ENCODE data around the gene NOTCH4.
"Not testable (repeated sequence)": the region's sequence is repeated elsewhere in the genome, so short reads cannot be mapped to it uniquely, and the experiment has no call there.

Gene NOTCH4

DNA sequence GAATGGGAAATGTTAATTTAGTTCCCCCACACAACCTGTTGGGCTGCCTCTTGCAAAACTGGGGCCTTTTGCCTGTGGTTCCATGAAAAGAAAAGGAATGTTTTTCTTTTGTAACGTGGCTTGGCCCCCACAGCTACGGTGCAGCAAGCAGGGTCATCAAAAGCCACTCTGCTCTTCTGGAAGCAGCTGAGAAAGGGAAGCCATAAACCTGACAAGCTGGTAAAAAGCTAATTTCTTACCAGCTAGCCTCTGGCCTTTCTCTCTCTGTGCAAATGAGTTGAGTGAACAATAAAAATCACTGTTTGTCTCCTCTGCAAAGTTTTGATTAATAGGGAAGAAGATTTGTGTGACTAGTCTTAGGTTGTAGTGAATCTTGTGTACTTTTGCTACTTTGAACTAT lies 23.5 kb upstream of the NOTCH4 start:
- Histone ChIP-seq H3K4me1 (no peaks in the 10 kb centered on the region), H3K9ac (no peak overlapping the region), H3K27ac (no peak overlapping the region), H3K4me2 (no peak overlapping the region), H3K4me3 (no peak overlapping the region), H3K27me3 (no peaks in the 10 kb centered on the region), H4K20me1 (no peaks in the 10 kb centered on the region), H3K36me3 (no peaks in the 10 kb centered on the region), H3K9me3 (peaks cover 23% of the 10 kb centered on the region)
- no peak for TF ChIP-seq Cebpa-rat (IDR thresholded peaks at IDR 0.05)

DNA sequence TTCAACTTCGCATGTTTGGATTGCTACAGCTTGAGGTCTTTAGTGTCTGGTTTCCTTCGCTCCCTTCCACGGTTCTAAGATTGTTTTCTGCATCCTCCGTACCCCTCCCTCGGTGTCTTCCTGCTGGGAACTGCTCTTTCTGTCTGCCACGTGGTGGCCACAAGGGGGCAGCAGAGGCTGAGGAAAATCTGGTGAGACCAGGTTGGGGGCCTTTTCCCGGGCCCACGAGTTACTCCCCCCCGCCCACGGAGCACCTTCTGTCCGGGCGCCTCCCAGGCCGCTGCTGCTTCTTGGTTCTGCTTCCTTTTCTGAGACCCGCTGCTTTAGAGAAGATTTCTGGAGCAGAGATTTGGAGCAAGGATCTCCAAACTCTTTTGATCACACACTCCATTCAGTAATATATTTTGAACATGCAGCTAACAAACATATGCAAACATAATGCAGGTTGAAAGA lies 21.1 kb upstream of the NOTCH4 start:
- Histone ChIP-seq H3K27ac (no peak overlapping the region), H3K4me3 (no peak overlapping the region), H3K36me3 (no peaks in the 10 kb centered on the region), H3K9me3 (peaks cover 22% of the 10 kb centered on the region), H4K20me1 (no peaks in the 10 kb centered on the region), H3K4me2 (peak overlapping the region; percentile 48), H3K27me3 (no peaks in the 10 kb centered on the region), H3K9ac (no peak overlapping the region), H3K4me1 (no peaks in the 10 kb centered on the region)
- TF ChIP-seq Cebpa-rat (IDR thresholded peaks at IDR 0.05), result no peak

DNA sequence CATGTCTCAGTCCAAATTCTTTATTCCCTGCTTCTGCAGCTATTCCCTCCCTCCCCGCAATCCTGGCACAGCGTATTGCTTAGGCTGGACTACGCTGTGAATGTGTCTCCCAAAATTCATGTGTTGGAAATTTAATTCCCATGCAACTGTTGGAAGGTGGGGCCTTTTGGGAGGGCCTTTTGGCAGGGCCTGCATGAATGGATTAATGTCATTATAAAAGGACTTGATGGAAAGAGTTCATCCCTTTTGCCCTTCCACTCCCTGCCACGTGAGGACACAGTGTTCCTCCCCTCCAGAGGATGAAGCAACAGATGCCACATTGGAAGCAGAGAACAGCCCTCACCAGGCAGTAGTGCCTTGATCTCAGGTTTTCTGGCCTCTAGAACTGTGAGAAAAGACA lies 20.4 kb upstream of the NOTCH4 start:
- Histone ChIP-seq H3K4me1 (no peaks in the 10 kb centered on the region), H3K4me3 (no peak overlapping the region), H3K27ac (no peak overlapping the region), H3K9me3 (peaks cover 15% of the 10 kb centered on the region), H3K27me3 (no peaks in the 10 kb centered on the region), H3K36me3 (no peaks in the 10 kb centered on the region), H3K4me2 (no peak overlapping the region), H4K20me1 (no peaks in the 10 kb centered on the region), H3K9ac (no peak overlapping the region)
- TF ChIP-seq Cebpa-rat (IDR thresholded peaks at IDR 0.05), result no peak

DNA sequence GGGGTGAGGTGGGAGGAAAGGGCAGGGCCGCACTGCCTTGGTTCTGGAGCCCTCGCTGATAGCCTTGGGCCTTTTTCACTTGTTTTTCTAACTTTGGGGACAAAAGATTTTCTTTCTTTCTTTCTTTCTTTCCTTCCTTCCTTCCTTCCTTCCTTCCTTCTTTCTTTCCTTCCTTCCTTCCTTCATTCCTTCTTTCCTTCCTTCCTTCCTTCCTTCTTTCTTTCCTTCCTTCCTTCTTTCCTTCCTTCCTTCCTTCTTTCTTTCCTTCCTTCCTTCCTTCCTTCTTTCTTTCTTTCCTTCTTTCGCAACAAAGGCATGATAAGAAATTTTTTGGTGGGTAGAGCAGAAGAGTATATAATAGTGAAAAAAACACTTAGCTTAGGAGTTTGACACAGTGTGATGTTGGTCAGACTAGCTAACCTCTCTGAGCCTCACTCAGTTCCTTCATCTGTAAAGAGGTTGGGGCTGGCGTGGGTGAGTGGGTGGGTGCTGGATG lies 18.5 kb upstream of the NOTCH4 start:
- not testable (repeated sequence) for H4K20me1 ChIP-seq, H3K4me3 ChIP-seq, H3K9ac ChIP-seq, H3K9me3 ChIP-seq, H3K27me3 ChIP-seq, H3K4me2 ChIP-seq, H3K36me3 ChIP-seq, H3K4me1 ChIP-seq, H3K27ac ChIP-seq

DNA sequence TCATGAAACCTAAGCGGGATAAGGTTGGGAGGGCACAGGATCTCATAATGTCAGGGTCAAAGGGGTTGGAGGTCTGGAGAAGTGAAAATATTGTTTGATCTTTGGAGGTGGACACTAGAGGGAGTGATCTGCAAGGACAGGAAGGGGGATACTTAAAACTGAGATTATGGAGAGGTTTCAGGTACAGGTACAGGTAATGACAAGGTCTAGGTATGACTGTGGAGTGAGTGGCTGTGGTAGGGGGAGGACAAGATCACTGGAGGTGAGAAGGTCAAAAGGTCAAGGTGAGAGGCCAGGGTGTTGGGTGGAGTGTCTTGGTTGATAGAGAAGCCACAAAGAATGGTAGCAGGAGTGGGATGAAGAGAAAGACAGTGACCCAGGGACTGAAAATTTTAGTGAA lies 16.8 kb upstream of the NOTCH4 start:
- H3K4me2 ChIP-seq, result no peak overlapping the region

DNA sequence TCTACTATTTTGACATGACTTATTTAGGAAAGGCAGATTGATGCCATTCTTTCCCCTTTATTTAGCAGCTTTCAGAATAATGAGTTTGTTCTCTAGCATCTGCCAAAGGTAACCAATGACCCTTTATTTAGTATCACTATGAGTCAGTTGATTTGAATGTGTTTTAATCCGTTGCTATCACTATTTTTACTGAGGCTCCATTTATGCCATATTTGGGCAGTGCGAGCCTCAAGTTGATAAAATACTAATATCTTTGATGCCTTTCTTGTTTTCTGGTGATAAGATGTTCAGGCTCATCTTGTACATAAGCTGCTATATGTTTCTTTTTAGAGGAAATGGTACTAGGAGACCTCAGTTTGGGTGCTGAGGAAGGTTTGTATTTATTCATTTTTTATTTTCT lies 15.6 kb upstream of the NOTCH4 start:
- no peaks in the 10 kb centered on the region for H3K9me3 ChIP-seq
- H3K36me3 ChIP-seq, result no peaks in the 10 kb centered on the region
- H3K4me1 ChIP-seq, result no peaks in the 10 kb centered on the region
- no peaks in the 10 kb centered on the region for H4K20me1 ChIP-seq
- H3K27me3 ChIP-seq, result no peaks in the 10 kb centered on the region
- no peak overlapping the region for H3K4me2 ChIP-seq
- H3K4me3 ChIP-seq, result no peak overlapping the region
- TF ChIP-seq Cebpa-rat (IDR thresholded peaks at IDR 0.05), result no peak
- no peak overlapping the region for H3K9ac ChIP-seq
- no peak overlapping the region for H3K27ac ChIP-seq

More for the DNA sequence above, 16.8 kb upstream of the NOTCH4 start:
- H3K27me3 ChIP-seq, result no peaks in the 10 kb centered on the region
- H3K27ac ChIP-seq, result no peak overlapping the region
- no peak overlapping the region for H3K9ac ChIP-seq
- no peak overlapping the region for H3K4me3 ChIP-seq
- no peaks in the 10 kb centered on the region for H3K9me3 ChIP-seq
- no peaks in the 10 kb centered on the region for H3K36me3 ChIP-seq
- no peaks in the 10 kb centered on the region for H4K20me1 ChIP-seq
- H3K4me1 ChIP-seq, result no peaks in the 10 kb centered on the region
- no peak for TF ChIP-seq Cebpa-rat (IDR thresholded peaks at IDR 0.05)

DNA sequence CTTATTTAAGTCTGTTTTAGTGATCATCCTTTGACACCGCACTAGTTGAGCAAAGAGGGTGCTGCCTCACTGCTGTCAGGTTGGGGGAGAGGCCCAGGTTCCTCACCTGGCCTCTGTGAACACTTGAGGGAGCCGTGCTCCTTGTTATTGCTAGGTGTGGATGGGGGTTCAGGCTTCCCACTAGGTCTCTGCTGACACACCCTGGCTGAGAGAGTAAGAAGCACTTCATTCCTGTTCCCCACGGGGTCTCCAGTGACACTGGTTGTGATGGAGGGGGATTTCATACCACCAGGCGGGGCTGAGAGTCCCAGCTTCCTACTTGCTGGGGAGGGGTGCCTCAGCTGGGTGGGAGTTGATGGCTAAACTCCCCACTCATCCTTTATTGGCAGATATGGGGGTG lies 11.1 kb upstream of the NOTCH4 start:
- Histone ChIP-seq H3K4me3 (no peak overlapping the region), H3K9ac (no peak overlapping the region), H3K36me3 (no peaks in the 10 kb centered on the region), H3K27me3 (no peaks in the 10 kb centered on the region), H3K27ac (no peak overlapping the region), H4K20me1 (no peaks in the 10 kb centered on the region), H3K4me1 (no peaks in the 10 kb centered on the region), H3K4me2 (no peak overlapping the region), H3K9me3 (no peaks in the 10 kb centered on the region)
- TF ChIP-seq Cebpa-rat (IDR thresholded peaks at IDR 0.05), result no peak

DNA sequence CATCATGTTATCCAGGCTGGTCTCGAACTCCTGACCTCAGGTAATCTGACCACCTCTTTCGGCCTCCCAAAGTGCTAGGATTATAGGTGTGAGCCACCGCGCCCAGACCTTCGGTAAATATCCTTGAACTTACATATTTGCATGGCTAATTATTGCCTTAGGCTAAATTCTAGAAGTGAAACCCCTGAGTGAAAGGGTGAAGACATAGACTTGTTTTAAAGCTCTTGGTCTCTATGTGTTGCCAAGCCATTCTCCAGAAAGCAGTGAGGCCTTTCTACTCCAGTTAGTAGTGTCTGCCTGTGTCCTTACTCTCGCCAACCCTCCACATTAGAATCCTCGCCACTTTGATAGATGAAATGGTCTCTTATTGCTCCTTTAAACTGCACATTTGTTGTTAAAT lies 2.6 kb upstream of the NOTCH4 start:
- Histone ChIP-seq H3K4me3 (no peak overlapping the region), H3K27ac (no peak overlapping the region), H3K4me1 (peaks cover 9% of the 10 kb centered on the region; the same call in 1 of the 2 replicates), H3K27me3 (no peaks in the 10 kb centered on the region), H3K9ac (no peak overlapping the region), H3K9me3 (no peaks in the 10 kb centered on the region), H3K4me2 (no peak overlapping the region), H3K36me3 (no peaks in the 10 kb centered on the region), H4K20me1 (no peaks in the 10 kb centered on the region)
- no peak for TF ChIP-seq Cebpa-rat (IDR thresholded peaks at IDR 0.05)

DNA sequence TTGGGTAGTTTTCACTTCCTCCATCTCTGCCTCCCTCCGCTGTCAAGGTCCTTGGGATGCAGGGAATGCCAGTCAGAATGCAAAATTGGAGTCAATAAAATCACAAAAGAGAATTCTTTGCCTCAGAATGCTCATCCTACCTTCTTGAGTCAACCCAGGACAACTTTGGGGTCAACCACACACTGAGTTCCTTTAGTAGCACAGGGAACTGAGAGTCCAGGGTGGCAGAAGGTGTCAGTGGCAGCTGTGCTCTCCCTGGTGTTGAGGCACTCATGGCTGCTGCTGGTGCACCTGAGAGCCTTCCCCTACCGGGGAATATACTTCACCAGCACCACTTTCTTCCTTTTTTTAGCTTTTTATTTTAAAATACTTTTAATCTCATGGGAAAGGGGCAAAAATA lies 829 bp upstream of the NOTCH4 start:
- H3K9ac ChIP-seq, result no peak overlapping the region
- H3K4me2 ChIP-seq, result no peak overlapping the region
- no peaks in the 10 kb centered on the region for H4K20me1 ChIP-seq
- no peak overlapping the region for H3K4me3 ChIP-seq
- no peak for TF ChIP-seq Cebpa-rat (IDR thresholded peaks at IDR 0.05)
- H3K4me1 ChIP-seq, result peaks cover 9% of the 10 kb centered on the region; the same call in 1 of the 2 replicates
- no peak overlapping the region for H3K27ac ChIP-seq
- no peaks in the 10 kb centered on the region for H3K36me3 ChIP-seq
- H3K27me3 ChIP-seq, result no peaks in the 10 kb centered on the region
- no peaks in the 10 kb centered on the region for H3K9me3 ChIP-seq

DNA sequence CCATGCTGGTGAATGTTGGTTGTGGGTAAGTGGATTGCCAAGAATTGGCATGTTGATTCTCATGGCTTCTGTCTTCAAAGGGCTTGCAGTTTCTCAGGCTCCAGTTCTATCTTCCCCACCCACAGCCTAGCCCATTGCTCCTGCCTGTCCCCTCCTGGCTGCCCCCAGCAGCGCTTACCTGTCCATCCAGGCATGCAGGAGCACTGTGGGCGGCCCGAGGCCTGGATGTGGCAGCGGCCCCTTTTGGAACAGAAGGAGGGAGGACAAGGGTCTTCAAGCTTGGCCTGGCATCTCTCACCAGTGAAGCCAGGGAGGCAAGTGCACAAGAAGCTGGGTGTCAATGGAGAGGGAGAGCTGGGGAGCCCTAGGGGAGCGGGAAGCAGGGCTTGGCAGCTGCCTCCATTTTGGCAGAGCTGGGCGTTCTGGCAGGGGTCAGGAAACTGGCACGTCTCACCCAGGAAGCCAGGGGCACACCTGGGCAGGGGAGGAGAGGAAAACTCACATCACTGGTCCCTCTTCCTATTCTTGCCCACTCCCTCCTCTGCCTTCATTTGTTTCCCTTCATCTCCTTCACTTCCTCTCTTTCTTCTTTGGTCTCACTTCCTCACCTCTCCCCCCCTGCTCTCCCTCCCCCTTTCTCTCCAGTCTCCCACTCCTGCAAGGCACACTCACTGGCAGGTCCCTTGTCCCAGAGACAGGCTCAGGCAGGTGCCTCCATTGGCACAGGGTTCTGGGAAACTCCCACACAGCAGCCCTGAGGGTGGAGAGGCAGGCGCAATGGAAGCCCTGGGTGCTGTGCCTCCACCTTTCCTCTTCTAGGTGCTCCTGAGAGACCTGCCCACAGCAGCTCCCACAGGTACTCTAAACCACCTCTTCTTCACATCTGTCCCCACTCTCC lies 1.3 kb downstream of the NOTCH4 start:
- Histone ChIP-seq H3K9me3 (no peaks in the 10 kb centered on the region), H3K4me1 (peaks cover 9% of the 10 kb centered on the region; the same call in 1 of the 2 replicates), H3K27ac (no peak overlapping the region), H3K4me2 (peak overlapping the region; percentile 24; the same call in 1 of the 2 replicates), H3K27me3 (no peaks in the 10 kb centered on the region), H3K4me3 (no peak overlapping the region), H3K36me3 (no peaks in the 10 kb centered on the region), H3K9ac (no peak overlapping the region), H4K20me1 (no peaks in the 10 kb centered on the region)
- TF ChIP-seq Cebpa-rat (IDR thresholded peaks at IDR 0.05), result no peak
